OCI-LY1 (cell line): ENCODE data around the gene AKAP8L.

Source experiments
- H2AFZ ChIP-seq: fragments of 200-600 bp; sonication (generic), shearing (Covaris generic); 2 replicates; pipeline ENCODE4 v1.6.0; 2014; ENCODE audit warnings: antibody characterized with exemption, mild to moderate bottlenecking, low read length
- H3F3A ChIP-seq: fragments of 200-600 bp; sonication (generic), shearing (Covaris generic); 2 replicates; pipeline ENCODE4 v1.6.0; 2014; ENCODE audit warnings: mild to moderate bottlenecking, antibody characterized with exemption, low read length, moderate library complexity; ENCODE audit not compliant: insufficient read depth
- H3K27ac ChIP-seq: fragments of 200-600 bp; sonication (generic); 2 replicates; pipeline ENCODE4 v1.5.1; 2014; ENCODE audit warnings: low read length, mixed run types, mild to moderate bottlenecking, low read depth; ENCODE audit not compliant: poor library complexity, severe bottlenecking
- H3K27me3 ChIP-seq: fragments of 200-600 bp; sonication (generic); 2 replicates; pipeline ENCODE4 v1.6.0; 2014; ENCODE audit warnings: antibody characterized with exemption, mild to moderate bottlenecking, low read length, moderate library complexity; ENCODE audit not compliant: insufficient read depth
- H3K36me3 ChIP-seq: fragments of 200-600 bp; sonication (generic); 2 replicates; pipeline ENCODE4 v1.6.1; 2014; ENCODE audit warnings: mild to moderate bottlenecking, antibody characterized with exemption, low read length, moderate library complexity, mixed read lengths; ENCODE audit not compliant: insufficient read depth
- H3K4me1 ChIP-seq: fragments of 200-600 bp; sonication (generic); 2 replicates; pipeline ENCODE4 v1.5.1; 2014; ENCODE audit warnings: mild to moderate bottlenecking, low read length, moderate library complexity; ENCODE audit not compliant: insufficient read depth, severe bottlenecking
- H3K4me2 ChIP-seq: fragments of 200-600 bp; sonication (generic), shearing (Covaris generic); 2 replicates; pipeline ENCODE4 v1.6.1; 2014; ENCODE audit warnings: low read length
- H3K4me3 ChIP-seq: fragments of 200-600 bp; sonication (generic); 2 replicates; pipeline ENCODE4 v1.5.1; 2014; ENCODE audit warnings: low read length, low read depth, mild to moderate bottlenecking, mixed read lengths; ENCODE audit not compliant: poor library complexity, severe bottlenecking
- H3K79me2 ChIP-seq: fragments of 200-600 bp; shearing (Covaris generic); 2 replicates; pipeline ENCODE4 v1.6.1; 2016; ENCODE audit warnings: mixed run types, low read length, mixed read lengths; ENCODE audit not compliant: insufficient read depth
- H3K9ac ChIP-seq: fragments of 200-600 bp; sonication (generic), shearing (Covaris generic); 2 replicates; pipeline ENCODE4 v1.6.1; 2014; ENCODE audit warnings: mild to moderate bottlenecking, low read length, mixed read lengths
- H3K9me2 ChIP-seq: fragments of 200-600 bp; sonication (generic), shearing (Covaris generic); 2 replicates; pipeline ENCODE4 v1.6.1; 2014; ENCODE audit warnings: low read depth, mild to moderate bottlenecking, low read length, mixed read lengths
- H3K9me3 ChIP-seq: fragments of 200-600 bp; shearing (Covaris generic); 2 replicates; pipeline ENCODE4 v1.6.1; 2014; ENCODE audit warnings: low read length, mixed read lengths
- H4K20me1 ChIP-seq: fragments of 200-600 bp; sonication (generic), shearing (Covaris generic); 2 replicates; pipeline ENCODE4 v1.6.0; 2016; ENCODE audit warnings: mild to moderate bottlenecking, low read length; ENCODE audit not compliant: insufficient read depth
- CTCF ChIP-seq: fragments of 200-600 bp; sonication (generic), shearing (Covaris generic); IDR thresholded peaks from 2 replicates; pipeline ENCODE4 v1.5.1; 2017; ENCODE audit warnings: mild to moderate bottlenecking, antibody characterized with exemption, low read length, moderate library complexity, mixed read lengths
- EZH2 ChIP-seq: fragments of 200-600 bp; sonication (generic), shearing (Covaris generic); IDR thresholded peaks from 2 replicates; pipeline ENCODE4 v1.8.0; 2017; ENCODE audit warnings: borderline replicate concordance, mixed run types, mild to moderate bottlenecking, antibody characterized with exemption, low read length, moderate library complexity, mixed read lengths

Gene AKAP8L

GRCh38 chr19:15466851-15467733 is 48.3 kb upstream of the AKAP8L start:
- Histone ChIP-seq H3K79me2 (no peaks in the 10 kb centered on the region), H3K27me3 (no peaks in the 10 kb centered on the region), H3K9ac (no peak overlapping the region), H4K20me1 (no peaks in the 10 kb centered on the region), H3K27ac (no peak overlapping the region), H2AFZ (no peak overlapping the region), H3F3A (no peaks in the 10 kb centered on the region), H3K4me1 (peaks cover 22% of the 10 kb centered on the region), H3K4me3 (no peak overlapping the region), H3K9me3 (no peaks in the 10 kb centered on the region), H3K4me2 (no peak overlapping the region), H3K36me3 (no peaks in the 10 kb centered on the region), H3K9me2 (no peaks in the 10 kb centered on the region)
- TF ChIP-seq EZH2 (no peak), CTCF (no peak)

- Histone ChIP-seq H4K20me1 (no peaks in the 10 kb centered on the region), H3K36me3 (no peaks in the 10 kb centered on the region), H3K9me2 (no peaks in the 10 kb centered on the region), H3K79me2 (no peaks in the 10 kb centered on the region), H2AFZ (peak within 1 kb of the TSS; percentile 89), H3K4me1 (peaks cover 22% of the 10 kb centered on the region), H3F3A (no peaks in the 10 kb centered on the region), H3K4me2 (peak within 1 kb of the TSS; percentile 92), H3K4me3 (peak within 1 kb of the TSS; percentile 88), H3K27me3 (no peaks in the 10 kb centered on the region), H3K27ac (peak within 1 kb of the TSS; percentile 67), H3K9ac (peak within 1 kb of the TSS; percentile 89), H3K9me3 (no peaks in the 10 kb centered on the region)
- TF ChIP-seq EZH2 (no peak), CTCF (no peak)
Observed at GRCh38 chr19:15464394-15465385, 45.9 kb upstream of the AKAP8L start, which contains the start of gene RASAL3. Gene RASAL3 (minus strand): TSS chr19:15464544. CDS start chr19:15464358, 186 bp downstream.

- Histone ChIP-seq H2AFZ (peak overlapping the region; percentile 89), H3K36me3 (no peaks in the 10 kb centered on the region), H3F3A (no peaks in the 10 kb centered on the region), H3K27me3 (no peaks in the 10 kb centered on the region), H4K20me1 (no peaks in the 10 kb centered on the region), H3K9me3 (no peaks in the 10 kb centered on the region), H3K79me2 (no peaks in the 10 kb centered on the region), H3K9ac (peak overlapping the region; percentile 89), H3K4me2 (peak overlapping the region; percentile 92), H3K9me2 (no peaks in the 10 kb centered on the region), H3K27ac (peak overlapping the region; percentile 67), H3K4me3 (peak overlapping the region; percentile 88), H3K4me1 (peaks cover 22% of the 10 kb centered on the region)
- TF ChIP-seq EZH2 (no peak), CTCF (no peak)
Observed at GRCh38 chr19:15463861-15464371, 45.1 kb upstream of the AKAP8L start.
